GM12891 (cell line): ENCODE results near the gene TAPBP.

Source experiments
- POLR2A ChIP-seq: IDR thresholded peaks from 2 replicates; pipeline ENCODE4 v1.6.1; 2011; ENCODE audit warnings: low read depth, low read length, control low read depth
- POLR2AphosphoS5 ChIP-seq: IDR thresholded peaks from 2 replicates; pipeline ENCODE4 v1.6.1; 2011; ENCODE audit warnings: low read depth, low read length, control low read depth

DNA sequence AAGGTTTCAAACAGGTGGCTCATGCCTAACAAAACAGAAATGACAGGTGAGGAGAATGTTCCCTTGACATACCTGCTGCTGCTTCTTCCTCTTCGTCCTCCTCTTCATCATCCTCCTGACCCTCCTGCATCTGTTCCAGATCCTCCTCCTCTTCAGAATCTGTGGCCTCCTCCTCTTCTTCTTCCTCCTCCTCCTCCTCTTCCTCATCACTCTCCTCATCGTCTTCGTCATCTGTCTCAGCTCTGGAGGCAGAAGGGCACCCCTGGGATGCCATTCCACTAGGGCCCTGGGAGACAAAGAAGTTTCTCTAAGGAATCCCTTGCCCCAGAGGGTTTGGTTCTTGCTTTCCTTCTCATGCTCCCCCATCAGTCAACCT, 6.0 kb upstream of the TAPBP start:
- TF ChIP-seq POLR2A, result no peak
- TF ChIP-seq POLR2AphosphoS5, result no peak
